HEK293 (cell line): ENCODE measurements around the gene AMPD3.

ENCODE experiments used
- CTCF ChIP-seq: fragments of 450-650 bp; formaldehyde crosslinking; IDR thresholded peaks from 2 replicates; pipeline ENCODE4 v1.5.1; 2016; ENCODE audit warnings: missing biosample characterization, missing genetic modification characterization
- ZBTB7A ChIP-seq: fragments of 450-650 bp; formaldehyde crosslinking; IDR thresholded peaks from 2 replicates; pipeline ENCODE4 v1.5.1; 2016; ENCODE audit warnings: low read depth, missing biosample characterization, missing genetic modification characterization
- ZFP3 ChIP-seq: fragments of 450-650 bp; formaldehyde crosslinking; IDR thresholded peaks from 2 replicates; pipeline ENCODE4 v1.5.1; 2016; ENCODE audit warnings: low read depth, missing biosample characterization, missing genetic modification characterization
- ZNF324 ChIP-seq: fragments of 450-650 bp; formaldehyde crosslinking; IDR thresholded peaks from 2 replicates; pipeline ENCODE4 v1.5.1; 2016; ENCODE audit warnings: missing biosample characterization, missing genetic modification characterization
- ZNF510 ChIP-seq: fragments of 450-650 bp; formaldehyde crosslinking; IDR thresholded peaks from 2 replicates; pipeline ENCODE4 v1.5.1; 2018; ENCODE audit warnings: mild to moderate bottlenecking, missing genetic modification characterization, missing biosample characterization; ENCODE audit not compliant: insufficient replicate concordance
- ZNF560 ChIP-seq: fragments of 450-650 bp; formaldehyde crosslinking; IDR thresholded peaks from 2 replicates; pipeline ENCODE4 v1.5.1; 2017; ENCODE audit warnings: missing biosample characterization, missing genetic modification characterization, borderline replicate concordance

- TF ChIP-seq ZBTB7A (tag by site-specific recombination), result no peak
- no peak for TF ChIP-seq ZFP3 (tag by site-specific recombination)
- TF ChIP-seq ZNF510 (tag by site-specific recombination), result no peak
- TF ChIP-seq CTCF (tag by site-specific recombination), result no peak
- no peak for TF ChIP-seq ZNF560 (tag by site-specific recombination)
- TF ChIP-seq ZNF324 (tag by site-specific recombination), result no peak
Observed at GRCh38 chr11:10514202-10514601, 59.1 kb downstream of the AMPD3 start.
